ENCODE data around the gene TARS3. TPM values are rescaled to one million over a fixed set of nuclear protein-coding genes. Genes with fewer than 3 reads are reported as not detected.
A peak's percentile ranks its signal among the peaks of the same experiment; 100 is the strongest.

TARS3 gene
- total RNA-seq, 1 experiment from 2014 or later: 6.2 TPM

- DNase-seq: no peak
- H3K36me3 ChIP-seq (replicated peaks; ENCODE audit: control insufficient read depth, insufficient read depth, low read length): no peaks in the 10 kb centered on the region
- H3K4me3 ChIP-seq (ENCODE audit: insufficient read depth, low read depth, low read length): no peak overlapping the region
- no peaks in the 10 kb centered on the region for H3K27me3 ChIP-seq (ENCODE audit: control insufficient read depth, insufficient read depth, low read length)
These were observed 39.4 kb downstream of the TARS3 start for GRCh38 chr15:101684877-101685276.

GRCh38 chr15:101684384-101684783 is 39.9 kb downstream of the TARS3 start:
- Histone ChIP-seq H3K36me3 (replicated peaks; ENCODE audit: control insufficient read depth, insufficient read depth, low read length) (no peaks in the 10 kb centered on the region), H3K4me3 (ENCODE audit: insufficient read depth, low read depth, low read length) (no peak overlapping the region), H3K27me3 (ENCODE audit: control insufficient read depth, insufficient read depth, low read length) (no peaks in the 10 kb centered on the region)
- DNase-seq: no peak

DNA sequence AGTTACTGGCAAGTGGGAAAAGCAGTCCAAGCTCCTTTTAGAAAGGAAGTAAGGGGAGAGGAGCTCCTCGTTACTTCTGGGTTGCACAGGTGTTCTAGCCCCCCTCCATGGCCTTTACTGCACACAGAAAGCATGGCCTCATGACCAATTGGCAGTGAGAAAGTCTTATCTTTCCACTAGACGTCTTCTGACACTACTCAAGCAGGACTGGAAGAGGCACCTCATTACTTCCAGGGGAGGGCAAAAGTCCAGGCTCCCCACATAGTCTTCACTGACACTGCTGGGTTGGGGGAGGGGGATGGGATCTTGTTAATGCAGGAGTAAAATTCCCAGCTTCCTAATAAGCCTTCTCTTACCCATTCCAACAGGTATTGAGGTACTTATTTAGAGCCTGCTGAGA is 44.5 kb downstream of the TARS3 start:
- H3K36me3 ChIP-seq (replicated peaks; ENCODE audit: control insufficient read depth, insufficient read depth, low read length): no peaks in the 10 kb centered on the region
- DNase-seq: no peak
- H3K4me3 ChIP-seq (ENCODE audit: insufficient read depth, low read depth, low read length): no peak overlapping the region
- no peaks in the 10 kb centered on the region for H3K27me3 ChIP-seq (ENCODE audit: control insufficient read depth, insufficient read depth, low read length)

GRCh38 chr15:101676921-101677329 is 47.3 kb downstream of the TARS3 start:
- no peaks in the 10 kb centered on the region for H3K27me3 ChIP-seq (ENCODE audit: control insufficient read depth, insufficient read depth, low read length)
- H3K4me3 ChIP-seq (ENCODE audit: insufficient read depth, low read depth, low read length): no peak overlapping the region
- no peak for DNase-seq
- H3K36me3 ChIP-seq (replicated peaks; ENCODE audit: control insufficient read depth, insufficient read depth, low read length): no peaks in the 10 kb centered on the region; the same call in 1 of the 2 replicates

GRCh38 chr15:101675796-101676582 is 48.3 kb downstream of the TARS3 start:
- Histone ChIP-seq H3K27me3 (ENCODE audit: control insufficient read depth, insufficient read depth, low read length) (no peaks in the 10 kb centered on the region), H3K4me3 (ENCODE audit: insufficient read depth, low read depth, low read length) (no peak overlapping the region), H3K36me3 (replicated peaks; ENCODE audit: control insufficient read depth, insufficient read depth, low read length) (no peaks in the 10 kb centered on the region; the same call in 1 of the 2 replicates)
- DNase-seq: no peak

GRCh38 chr15:101675015-101675414 is 49.3 kb downstream of the TARS3 start:
- Histone ChIP-seq H3K36me3 (replicated peaks; ENCODE audit: control insufficient read depth, insufficient read depth, low read length) (no peaks in the 10 kb centered on the region; the same call in 1 of the 2 replicates), H3K4me3 (ENCODE audit: insufficient read depth, low read depth, low read length) (no peak overlapping the region), H3K27me3 (ENCODE audit: control insufficient read depth, insufficient read depth, low read length) (no peaks in the 10 kb centered on the region)
- no peak for DNase-seq

DNA sequence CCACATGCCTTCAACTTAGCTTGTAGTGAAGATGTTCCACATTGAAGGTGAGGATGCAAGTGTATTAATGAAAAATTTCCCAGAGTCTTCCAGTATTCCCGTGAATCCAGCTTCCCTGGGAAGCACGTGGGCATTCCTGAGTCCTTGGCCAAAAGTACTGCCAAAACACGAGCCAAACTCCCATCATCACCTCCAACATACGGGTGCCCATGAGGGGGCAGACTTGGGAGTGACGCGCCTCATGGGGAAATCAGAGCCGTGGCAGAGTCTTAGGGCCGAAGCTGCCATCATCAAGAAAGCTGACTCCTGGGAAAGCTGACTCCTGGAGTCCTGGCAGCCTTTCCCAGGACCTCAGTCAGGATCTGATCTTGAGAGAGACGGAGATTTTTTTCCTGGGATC is 52.0 kb downstream of the TARS3 start:
- H3K36me3 ChIP-seq (replicated peaks; ENCODE audit: control insufficient read depth, insufficient read depth, low read length): no peaks in the 10 kb centered on the region; the same call in 1 of the 2 replicates
- no peak overlapping the region for H3K4me3 ChIP-seq (ENCODE audit: insufficient read depth, low read depth, low read length)
- peak; percentile 34 for DNase-seq
- H3K27me3 ChIP-seq (ENCODE audit: control insufficient read depth, insufficient read depth, low read length): no peaks in the 10 kb centered on the region

DNA sequence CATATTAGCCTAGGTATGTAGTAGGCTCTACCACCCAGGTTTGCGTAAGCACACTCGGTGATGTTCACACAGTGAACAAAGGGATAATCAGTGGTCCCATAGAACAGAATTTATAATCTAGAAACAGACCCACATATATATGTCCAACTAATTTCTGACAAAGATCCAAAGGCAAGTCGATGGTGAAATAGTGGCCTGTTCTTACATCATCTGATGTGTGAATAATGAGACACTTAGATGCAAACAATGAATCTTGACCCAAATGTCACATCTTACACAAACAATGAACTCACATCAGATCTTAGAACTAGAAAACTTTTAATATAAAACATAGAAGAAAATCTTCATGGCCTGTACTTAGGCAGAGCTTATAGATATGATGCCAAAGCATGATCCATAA is 54.5 kb downstream of the TARS3 start:
- Histone ChIP-seq H3K27me3 (ENCODE audit: control insufficient read depth, insufficient read depth, low read length) (no peaks in the 10 kb centered on the region), H3K4me3 (ENCODE audit: insufficient read depth, low read depth, low read length) (no peak overlapping the region), H3K36me3 (replicated peaks; ENCODE audit: control insufficient read depth, insufficient read depth, low read length) (no peaks in the 10 kb centered on the region; the same call in 1 of the 2 replicates)
- DNase-seq: no peak

DNA sequence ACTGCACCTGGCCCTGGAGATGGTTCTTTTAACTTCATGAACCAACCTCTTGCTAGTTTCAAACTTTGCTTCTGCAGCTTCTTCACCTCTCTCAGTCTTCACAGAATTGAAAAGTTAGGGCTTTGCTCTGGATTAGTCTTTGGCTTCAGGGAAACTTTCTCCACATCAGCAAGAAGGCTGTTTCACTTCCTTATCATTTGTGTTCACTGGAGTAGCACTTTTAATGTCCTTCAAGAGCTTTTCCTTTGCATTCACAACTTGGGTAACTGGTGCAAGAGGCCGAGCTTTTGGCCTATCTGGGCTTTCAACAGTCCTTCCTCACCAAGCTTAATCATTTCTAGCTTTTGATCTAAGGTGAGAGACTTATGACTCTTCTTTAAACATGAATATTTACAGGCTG is 56.4 kb downstream of the TARS3 start:
- Histone ChIP-seq H3K27me3 (ENCODE audit: control insufficient read depth, insufficient read depth, low read length) (no peaks in the 10 kb centered on the region), H3K36me3 (replicated peaks; ENCODE audit: control insufficient read depth, insufficient read depth, low read length) (no peaks in the 10 kb centered on the region; the same call in 1 of the 2 replicates), H3K4me3 (ENCODE audit: insufficient read depth, low read depth, low read length) (no peak overlapping the region)
- no peak for DNase-seq

DNA sequence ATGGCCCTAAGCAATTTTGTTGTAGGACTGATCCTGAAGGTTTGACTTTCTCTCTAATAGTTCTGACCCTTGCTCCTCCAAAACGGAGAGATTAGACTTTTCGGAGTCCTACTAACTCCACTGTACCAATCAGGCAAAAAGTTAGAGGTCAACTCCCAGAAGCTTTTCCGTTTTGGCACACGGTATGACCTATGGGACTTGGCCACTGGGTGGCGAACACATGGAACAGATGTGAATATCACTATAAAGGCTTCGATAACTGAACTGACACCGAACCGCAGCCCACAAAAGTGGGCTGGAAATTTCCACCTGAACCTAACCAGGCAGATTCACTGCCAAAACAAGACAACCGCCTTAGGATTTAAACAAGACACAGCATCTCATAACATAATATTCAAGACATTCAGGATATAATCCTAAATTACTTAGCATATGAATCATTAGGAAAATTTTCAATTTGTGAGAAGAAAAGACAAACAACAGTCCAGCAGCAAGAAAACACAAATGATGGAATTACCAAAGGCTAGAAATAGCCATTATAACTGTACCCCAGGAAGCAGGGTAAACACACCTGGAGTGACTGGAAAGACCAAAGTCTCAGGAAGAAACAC is 59.9 kb downstream of the TARS3 start:
- H3K27me3 ChIP-seq (ENCODE audit: control insufficient read depth, insufficient read depth, low read length): no peaks in the 10 kb centered on the region
- no peak for DNase-seq
- H3K36me3 ChIP-seq (replicated peaks; ENCODE audit: control insufficient read depth, insufficient read depth, low read length): no peaks in the 10 kb centered on the region
- no peak overlapping the region for H3K4me3 ChIP-seq (ENCODE audit: insufficient read depth, low read depth, low read length)

- H3K27me3 ChIP-seq (ENCODE audit: control insufficient read depth, insufficient read depth, low read length): no peaks in the 10 kb centered on the region
- no peak overlapping the region for H3K4me3 ChIP-seq (ENCODE audit: insufficient read depth, low read depth, low read length)
- no peaks in the 10 kb centered on the region for H3K36me3 ChIP-seq (replicated peaks; ENCODE audit: control insufficient read depth, insufficient read depth, low read length)
- DNase-seq: no peak
These were observed 62.1 kb downstream of the TARS3 start for GRCh38 chr15:101662203-101662602.

- DNase-seq: no peak
- Histone ChIP-seq H3K27me3 (ENCODE audit: control insufficient read depth, insufficient read depth, low read length) (no peaks in the 10 kb centered on the region), H3K36me3 (replicated peaks; ENCODE audit: control insufficient read depth, insufficient read depth, low read length) (no peaks in the 10 kb centered on the region), H3K4me3 (ENCODE audit: insufficient read depth, low read depth, low read length) (no peak overlapping the region)
These were observed 64.3 kb downstream of the TARS3 start for GRCh38 chr15:101660005-101660404.

DNA sequence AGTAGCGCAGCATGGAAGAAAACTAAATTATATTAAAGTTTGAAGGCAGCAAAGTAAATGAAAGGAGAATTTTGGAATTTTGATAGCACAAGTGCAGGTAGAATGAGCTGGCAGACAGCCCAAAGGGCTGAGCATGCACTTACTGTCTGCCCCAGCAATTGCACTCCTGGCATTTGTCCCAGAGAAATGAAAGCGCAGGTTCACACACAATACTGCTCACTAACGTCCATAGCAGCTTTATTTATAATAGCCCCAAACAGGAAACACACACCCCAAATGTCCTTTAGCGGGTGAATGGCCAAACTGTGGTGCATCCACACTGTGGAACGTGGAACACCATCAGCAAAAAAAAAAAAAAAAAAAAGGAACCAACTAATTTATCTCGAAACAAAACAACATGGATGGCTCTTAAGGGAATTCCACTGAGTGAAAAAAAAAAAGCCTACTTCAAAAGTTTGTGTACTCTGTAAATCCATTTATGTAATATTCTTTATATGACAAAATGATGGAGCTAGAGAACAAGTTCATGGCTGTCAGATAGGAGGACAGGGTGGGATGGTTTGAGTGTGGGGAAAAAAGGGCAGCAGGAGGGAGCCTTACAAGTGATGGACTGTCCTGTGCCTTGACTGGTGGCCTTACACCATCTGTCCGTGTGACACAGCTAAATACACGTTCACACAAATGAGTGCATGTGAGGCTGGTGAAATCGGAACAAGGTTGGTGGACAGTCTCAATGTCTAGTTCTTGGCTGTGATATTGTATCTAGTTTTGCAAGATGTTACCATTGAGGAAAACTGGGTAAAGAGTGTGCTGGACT is 66.1 kb downstream of the TARS3 start:
- H3K27me3 ChIP-seq (ENCODE audit: control insufficient read depth, insufficient read depth, low read length): no peaks in the 10 kb centered on the region; the same call in 1 of the 2 replicates
- no peaks in the 10 kb centered on the region for H3K36me3 ChIP-seq (replicated peaks; ENCODE audit: control insufficient read depth, insufficient read depth, low read length)
- no peak overlapping the region for H3K4me3 ChIP-seq (ENCODE audit: insufficient read depth, low read depth, low read length)
- no peak for DNase-seq

DNA sequence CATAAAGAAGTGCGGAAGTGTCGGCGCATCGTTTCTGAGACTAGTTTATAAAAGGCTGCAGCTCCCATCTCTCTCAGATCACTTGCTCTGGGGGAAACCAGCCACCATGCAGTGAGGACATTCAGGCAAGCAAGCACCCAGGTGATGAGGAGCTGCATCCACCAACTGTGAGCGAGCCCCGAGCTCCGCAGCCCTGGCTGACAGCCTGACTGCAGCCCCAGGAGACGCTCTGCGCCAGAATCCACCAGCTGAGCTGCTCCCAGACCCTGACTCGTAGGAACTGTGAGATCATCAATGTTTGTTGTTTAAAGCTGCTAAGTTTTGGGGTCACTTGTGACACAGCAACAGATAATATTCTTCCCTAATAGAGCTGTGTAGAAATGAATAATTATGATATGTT is 67.1 kb downstream of the TARS3 start:
- H3K4me3 ChIP-seq (ENCODE audit: insufficient read depth, low read depth, low read length): no peak overlapping the region
- no peaks in the 10 kb centered on the region; the same call in 1 of the 2 replicates for H3K27me3 ChIP-seq (ENCODE audit: control insufficient read depth, insufficient read depth, low read length)

More for the DNA sequence above, 67.1 kb downstream of the TARS3 start:
- H3K36me3 ChIP-seq (replicated peaks; ENCODE audit: control insufficient read depth, insufficient read depth, low read length): no peaks in the 10 kb centered on the region
- DNase-seq: no peak

Data from H7 (cell line).